HFFc6 (cell line): Measurements from ENCODE around the gene YWHAG. TPM values are rescaled to one million over a fixed set of nuclear protein-coding genes. Genes with fewer than 3 reads are reported as not detected.
A peak's percentile ranks its signal among the peaks of the same experiment; 100 is the strongest.
"Not testable (repeated sequence)": the region's sequence is repeated elsewhere in the genome, so short reads cannot be mapped to it uniquely, and the experiment has no call there.

Source experiments
- DNase-seq: peaks from one replicate; pipeline ENCODE4 v3.0.0-alpha.2; 2018
- H3K27ac Mint-ChIP-seq: 2 replicates; pipeline ENCODE4 v1.8.0; 2020; ENCODE audit warnings: mild to moderate bottlenecking, mixed read lengths
- H3K27me3 Mint-ChIP-seq: 2 replicates; pipeline ENCODE4 v1.8.0; 2021; ENCODE audit warnings: mild to moderate bottlenecking, moderate library complexity, mixed read lengths; ENCODE audit not compliant: insufficient read depth
- H3K36me3 Mint-ChIP-seq: 2 replicates; pipeline ENCODE4 v1.8.0; 2021; ENCODE audit warnings: low read depth, mixed read lengths
- H3K4me1 Mint-ChIP-seq: 2 replicates; pipeline ENCODE4 v1.8.0; 2020; ENCODE audit warnings: low read depth, mixed read lengths
- H3K4me3 Mint-ChIP-seq: 2 replicates; pipeline ENCODE4 v1.8.0; 2020; ENCODE audit warnings: mild to moderate bottlenecking, moderate library complexity, mixed read lengths
- H3K9me3 Mint-ChIP-seq: 2 replicates; pipeline ENCODE4 v1.8.0; 2020; ENCODE audit warnings: mild to moderate bottlenecking, mixed read lengths
- CTCF ChIP-seq: fragments of 200-600 bp; sonication (generic); IDR thresholded peaks from 2 replicates; pipeline ENCODE4 v1.5.0; 2021; ENCODE audit warnings: antibody characterized with exemption, mild to moderate bottlenecking
- total RNA-seq, 6 experiments: library from RNA; stranded (reverse); fragmentation: NEBNext Ultra II Directional; extraction: Animal tissue kit (Norgen Biotek cat#: 25700); gene quantifications; 2 replicates in 1 of 6; 3 replicates in 5 of 6; pipeline ENCODE4 v1.2.3, GENCODE V29; 2021

Gene YWHAG
- total RNA-seq, 6 experiments from 2014 or later, result 171 to 210 (median 180) TPM

- H3K4me1 Mint-ChIP-seq, result peaks cover 31% of the 10 kb centered on the region
Measured at GRCh38 chr7:76372984-76373833, 14.4 kb upstream of the YWHAG start.

GRCh38 chr7:76371396-76371795, 12.6 kb upstream of the YWHAG start:
- DNase-seq, result no peak
- Mint-ChIP-seq H3K27me3 (peaks cover 2% of the 10 kb centered on the region), H3K9me3 (no peaks in the 10 kb centered on the region), H3K36me3 (no peaks in the 10 kb centered on the region), H3K4me3 (no peak overlapping the region), H3K4me1 (peaks cover 16% of the 10 kb centered on the region), H3K27ac (no peak overlapping the region)
- TF ChIP-seq CTCF, result no peak

More at GRCh38 chr7:76372984-76373833, 14.4 kb upstream of the YWHAG start:
- Mint-ChIP-seq H3K4me3 (peak overlapping the region; percentile 38), H3K27me3 (peaks cover 2% of the 10 kb centered on the region), H3K36me3 (no peaks in the 10 kb centered on the region), H3K27ac (peak overlapping the region; percentile 96), H3K9me3 (no peaks in the 10 kb centered on the region)
- DNase-seq, result peak; percentile 78
- TF ChIP-seq CTCF, result no peak

GRCh38 chr7:76369018-76369417, 10.2 kb upstream of the YWHAG start:
- Mint-ChIP-seq H3K4me1 (peaks cover 27% of the 10 kb centered on the region), H3K36me3 (no peaks in the 10 kb centered on the region), H3K27me3 (peaks cover 2% of the 10 kb centered on the region; the same call in 1 of the 2 replicates), H3K9me3 (no peaks in the 10 kb centered on the region), H3K27ac (no peak overlapping the region), H3K4me3 (no peak overlapping the region)
- TF ChIP-seq CTCF, result no peak
- no peak for DNase-seq

GRCh38 chr7:76368190-76368589, 9.4 kb upstream of the YWHAG start:
- TF ChIP-seq CTCF, result no peak
- Mint-ChIP-seq H3K27ac (no peak overlapping the region), H3K9me3 (no peaks in the 10 kb centered on the region), H3K36me3 (no peaks in the 10 kb centered on the region), H3K4me1 (peaks cover 26% of the 10 kb centered on the region), H3K27me3 (peaks cover 2% of the 10 kb centered on the region; the same call in 1 of the 2 replicates), H3K4me3 (no peak overlapping the region)
- no peak for DNase-seq

- H3K4me1 Mint-ChIP-seq, result peaks cover 25% of the 10 kb centered on the region
- peak overlapping the region; percentile 83 for H3K4me3 Mint-ChIP-seq
- peak overlapping the region; percentile 99 for H3K27ac Mint-ChIP-seq
Measured at GRCh38 chr7:76364198-76364584, 5.4 kb upstream of the YWHAG start.

GRCh38 chr7:76363754-76364153, 5.0 kb upstream of the YWHAG start:
- not testable (repeated sequence) for DNase-seq, H3K9me3 Mint-ChIP-seq, H3K36me3 Mint-ChIP-seq, H3K27me3 Mint-ChIP-seq
- peak overlapping the region; percentile 83; the same call in 1 of the 2 replicates for H3K4me3 Mint-ChIP-seq
- H3K4me1 Mint-ChIP-seq, result peaks cover 25% of the 10 kb centered on the region
- peak overlapping the region; percentile 99 for H3K27ac Mint-ChIP-seq

More at GRCh38 chr7:76364198-76364584, 5.4 kb upstream of the YWHAG start:
- peak; percentile 40 for DNase-seq
- TF ChIP-seq CTCF, result no peak
- Mint-ChIP-seq H3K9me3 (no peaks in the 10 kb centered on the region), H3K36me3 (no peaks in the 10 kb centered on the region), H3K27me3 (no peaks in the 10 kb centered on the region)
